ENCODE data around the gene BIRC3. TPM values are rescaled to one million over a fixed set of nuclear protein-coding genes. Genes with fewer than 3 reads are reported as not detected.
A peak's percentile ranks its signal among the peaks of the same experiment; 100 is the strongest.
"Not testable (repeated sequence)": the region's sequence is repeated elsewhere in the genome, so short reads cannot be mapped to it uniquely, and the experiment has no call there.

Gene BIRC3
- total and polyA plus RNA-seq, 9 donors = 0.45 to 1.4 (median 0.98) TPM

DNA sequence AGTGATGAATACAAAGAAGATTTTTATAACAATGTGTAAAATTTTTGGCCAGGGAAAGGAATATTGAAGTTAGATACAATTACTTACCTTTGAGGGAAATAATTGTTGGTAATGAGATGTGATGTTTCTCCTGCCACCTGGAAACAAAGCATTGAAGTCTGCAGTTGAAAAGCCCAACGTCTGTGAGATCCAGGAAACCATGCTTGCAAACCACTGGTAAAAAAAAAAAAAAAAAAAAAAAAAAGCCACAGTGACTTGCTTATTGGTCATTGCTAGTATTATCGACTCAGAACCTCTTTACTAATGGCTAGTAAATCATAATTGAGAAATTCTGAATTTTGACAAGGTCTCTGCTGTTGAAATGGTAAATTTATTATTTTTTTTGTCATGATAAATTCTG, 5.3 kb downstream of the BIRC3 start:
- WGBS (ENCODE audit: insufficient coverage) = no CpG with 5 or more reads among the region's 2 CpGs
- Histone ChIP-seq H3K4me3 (ENCODE audit: low read length) (no peak overlapping the region), H3K4me1 (ENCODE audit: control insufficient read depth, insufficient read depth, low read length) (peaks cover 2% of the 10 kb centered on the region)

GRCh38 chr11:102323542-102324251, 6.4 kb downstream of the BIRC3 start:
- no peaks in the 10 kb centered on the region for H3K4me1 ChIP-seq (ENCODE audit: control insufficient read depth, insufficient read depth, low read length)
- no peaks in the 10 kb centered on the region for H3K36me3 ChIP-seq (ENCODE audit: control insufficient read depth, insufficient read depth, low read length)
- H3K27me3 ChIP-seq (ENCODE audit: control insufficient read depth, insufficient read depth, low read length) = no peaks in the 10 kb centered on the region
- no peak overlapping the region for H3K27ac ChIP-seq (ENCODE audit: low read length)
- no CpG with 5 or more reads among the region's 1 CpG for WGBS (ENCODE audit: insufficient coverage)
- DNase-seq = no peak
- no peaks in the 10 kb centered on the region for H3K9me3 ChIP-seq (replicated peaks; ENCODE audit: control insufficient read depth, low read depth, low read length)
- H3K4me3 ChIP-seq (ENCODE audit: low read length) = no peak overlapping the region

More for the DNA sequence above, 5.3 kb downstream of the BIRC3 start:
- Histone ChIP-seq H3K27ac (ENCODE audit: low read length) (no peak overlapping the region), H3K36me3 (ENCODE audit: control insufficient read depth, insufficient read depth, low read length) (no peaks in the 10 kb centered on the region), H3K9me3 (replicated peaks; ENCODE audit: control insufficient read depth, low read depth, low read length) (no peaks in the 10 kb centered on the region), H3K27me3 (ENCODE audit: control insufficient read depth, insufficient read depth, low read length) (no peaks in the 10 kb centered on the region)
- no peak for DNase-seq

DNA sequence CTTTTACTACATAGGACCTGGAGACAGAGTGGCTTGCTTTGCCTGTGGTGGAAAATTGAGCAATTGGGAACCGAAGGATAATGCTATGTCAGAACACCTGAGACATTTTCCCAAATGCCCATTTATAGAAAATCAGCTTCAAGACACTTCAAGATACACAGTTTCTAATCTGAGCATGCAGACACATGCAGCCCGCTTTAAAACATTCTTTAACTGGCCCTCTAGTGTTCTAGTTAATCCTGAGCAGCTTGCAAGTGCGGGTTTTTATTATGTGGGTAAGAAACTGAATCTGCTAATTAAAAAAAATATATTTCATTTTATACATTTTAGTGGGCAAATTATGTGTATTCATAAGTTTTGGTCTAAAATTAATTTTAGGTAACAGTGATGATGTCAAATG, 7.8 kb downstream of the BIRC3 start:
- no peak for DNase-seq
- Histone ChIP-seq H3K9me3 (replicated peaks; ENCODE audit: control insufficient read depth, low read depth, low read length) (no peaks in the 10 kb centered on the region), H3K4me3 (ENCODE audit: low read length) (no peak overlapping the region), H3K4me1 (ENCODE audit: control insufficient read depth, insufficient read depth, low read length) (no peaks in the 10 kb centered on the region), H3K27ac (ENCODE audit: low read length) (no peak overlapping the region), H3K27me3 (ENCODE audit: control insufficient read depth, insufficient read depth, low read length) (no peaks in the 10 kb centered on the region), H3K36me3 (ENCODE audit: control insufficient read depth, insufficient read depth, low read length) (no peaks in the 10 kb centered on the region)
- no CpG with 5 or more reads among the region's 3 CpGs for WGBS (ENCODE audit: insufficient coverage)

- no peak overlapping the region for H3K4me3 ChIP-seq (ENCODE audit: low read length)
- H3K9me3 ChIP-seq (replicated peaks; ENCODE audit: control insufficient read depth, low read depth, low read length) = no peaks in the 10 kb centered on the region
- H3K27me3 ChIP-seq (ENCODE audit: control insufficient read depth, insufficient read depth, low read length) = no peaks in the 10 kb centered on the region
- no peaks in the 10 kb centered on the region for H3K36me3 ChIP-seq (ENCODE audit: control insufficient read depth, insufficient read depth, low read length)
- no peak overlapping the region for H3K27ac ChIP-seq (ENCODE audit: low read length)
- no peak for DNase-seq
- WGBS (ENCODE audit: insufficient coverage) = no CpG with 5 or more reads among the region's 1 CpG
- no peaks in the 10 kb centered on the region for H3K4me1 ChIP-seq (ENCODE audit: control insufficient read depth, insufficient read depth, low read length)
These were observed 11.5 kb downstream of the BIRC3 start for GRCh38 chr11:102328748-102329147.

GRCh38 chr11:102330231-102330630, 12.9 kb downstream of the BIRC3 start:
- no peaks in the 10 kb centered on the region for H3K4me1 ChIP-seq (ENCODE audit: control insufficient read depth, insufficient read depth, low read length)
- H3K36me3 ChIP-seq (ENCODE audit: control insufficient read depth, insufficient read depth, low read length) = no peaks in the 10 kb centered on the region
- no peak for DNase-seq
- no peaks in the 10 kb centered on the region for H3K27me3 ChIP-seq (ENCODE audit: control insufficient read depth, insufficient read depth, low read length)
- no peak overlapping the region for H3K4me3 ChIP-seq (ENCODE audit: low read length)
- no peak overlapping the region for H3K27ac ChIP-seq (ENCODE audit: low read length)
- no peaks in the 10 kb centered on the region for H3K9me3 ChIP-seq (replicated peaks; ENCODE audit: control insufficient read depth, low read depth, low read length)

GRCh38 chr11:102331341-102331740, 14.1 kb downstream of the BIRC3 start:
- no CpG with 5 or more reads among the region's 2 CpGs for WGBS (ENCODE audit: insufficient coverage)
- Histone ChIP-seq H3K9me3 (replicated peaks; ENCODE audit: control insufficient read depth, low read depth, low read length) (no peaks in the 10 kb centered on the region), H3K27ac (ENCODE audit: low read length) (no peak overlapping the region), H3K27me3 (ENCODE audit: control insufficient read depth, insufficient read depth, low read length) (no peaks in the 10 kb centered on the region), H3K4me3 (ENCODE audit: low read length) (no peak overlapping the region), H3K36me3 (ENCODE audit: control insufficient read depth, insufficient read depth, low read length) (no peaks in the 10 kb centered on the region), H3K4me1 (ENCODE audit: control insufficient read depth, insufficient read depth, low read length) (no peaks in the 10 kb centered on the region)
- DNase-seq = no peak

GRCh38 chr11:102332611-102332994, 15.3 kb downstream of the BIRC3 start:
- 63% methylated on average over 1 of the region's 1 CpG for WGBS (ENCODE audit: insufficient coverage)
- no peak for DNase-seq
- Histone ChIP-seq H3K4me1 (ENCODE audit: control insufficient read depth, insufficient read depth, low read length) (no peaks in the 10 kb centered on the region), H3K4me3 (ENCODE audit: low read length) (no peak overlapping the region), H3K27me3 (ENCODE audit: control insufficient read depth, insufficient read depth, low read length) (no peaks in the 10 kb centered on the region), H3K36me3 (ENCODE audit: control insufficient read depth, insufficient read depth, low read length) (no peaks in the 10 kb centered on the region), H3K9me3 (replicated peaks; ENCODE audit: control insufficient read depth, low read depth, low read length) (no peaks in the 10 kb centered on the region), H3K27ac (ENCODE audit: low read length) (no peak overlapping the region)

DNA sequence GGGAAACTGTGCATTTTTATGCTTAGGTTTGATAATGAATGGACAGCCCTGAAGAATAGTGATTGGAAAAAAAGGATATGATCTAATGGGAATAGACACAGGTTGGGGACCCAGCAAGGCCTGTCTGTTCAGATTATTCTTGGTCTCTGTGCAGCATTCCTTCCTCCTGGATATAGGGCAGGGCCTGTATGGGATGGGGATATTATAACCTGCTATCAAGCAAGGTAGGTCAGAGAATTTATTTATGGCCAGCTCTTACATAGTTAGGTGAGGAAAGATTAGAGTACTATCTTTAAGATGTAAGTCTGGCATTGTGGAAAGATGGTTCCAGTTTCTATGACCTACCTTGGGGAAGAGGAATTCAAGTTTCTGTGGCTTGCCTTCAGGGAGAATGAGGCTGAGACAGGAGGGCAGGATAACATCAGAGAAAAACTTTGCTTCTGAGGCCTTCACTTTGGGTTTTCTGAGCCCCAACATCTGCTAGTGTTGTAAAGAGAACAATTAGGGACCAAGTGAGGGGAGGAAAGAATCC, 21.3 kb downstream of the BIRC3 start:
- Histone ChIP-seq H3K4me3 (ENCODE audit: low read length) (no peak overlapping the region), H3K4me1 (ENCODE audit: control insufficient read depth, insufficient read depth, low read length) (no peaks in the 10 kb centered on the region), H3K27ac (ENCODE audit: low read length) (no peak overlapping the region), H3K9me3 (replicated peaks; ENCODE audit: control insufficient read depth, low read depth, low read length) (no peaks in the 10 kb centered on the region), H3K27me3 (ENCODE audit: control insufficient read depth, insufficient read depth, low read length) (no peaks in the 10 kb centered on the region), H3K36me3 (ENCODE audit: control insufficient read depth, insufficient read depth, low read length) (no peaks in the 10 kb centered on the region)
- no peak for DNase-seq

DNA sequence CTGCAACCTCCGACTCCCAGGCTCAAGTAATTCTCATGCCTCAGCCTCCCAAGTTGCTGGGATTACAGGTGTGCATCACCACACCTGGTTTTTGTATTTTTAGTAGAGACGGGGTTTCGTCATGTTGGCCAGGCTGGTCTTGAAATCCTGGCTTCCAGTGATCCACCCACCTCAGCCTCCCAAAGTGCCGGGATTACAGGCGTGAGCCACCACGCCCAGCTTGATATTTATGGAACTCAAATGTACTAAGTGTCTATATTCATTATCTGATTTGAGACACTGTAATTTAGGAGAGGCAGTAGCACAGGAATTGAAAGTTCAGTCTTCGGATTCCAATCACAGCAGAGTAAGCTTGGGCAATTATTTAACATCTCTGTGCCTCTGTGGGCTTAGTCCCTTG, 24.0 kb downstream of the BIRC3 start:
- WGBS (ENCODE audit: insufficient coverage) = 94% methylated on average over 4 of the region's 7 CpGs
- H3K4me3 ChIP-seq (ENCODE audit: low read length); DNase-seq; H3K27ac ChIP-seq (ENCODE audit: low read length); H3K9me3 ChIP-seq (replicated peaks; ENCODE audit: control insufficient read depth, low read depth, low read length); H3K4me1 ChIP-seq (ENCODE audit: control insufficient read depth, insufficient read depth, low read length); H3K36me3 ChIP-seq (ENCODE audit: control insufficient read depth, insufficient read depth, low read length); H3K27me3 ChIP-seq (ENCODE audit: control insufficient read depth, insufficient read depth, low read length): not testable (repeated sequence)

DNA sequence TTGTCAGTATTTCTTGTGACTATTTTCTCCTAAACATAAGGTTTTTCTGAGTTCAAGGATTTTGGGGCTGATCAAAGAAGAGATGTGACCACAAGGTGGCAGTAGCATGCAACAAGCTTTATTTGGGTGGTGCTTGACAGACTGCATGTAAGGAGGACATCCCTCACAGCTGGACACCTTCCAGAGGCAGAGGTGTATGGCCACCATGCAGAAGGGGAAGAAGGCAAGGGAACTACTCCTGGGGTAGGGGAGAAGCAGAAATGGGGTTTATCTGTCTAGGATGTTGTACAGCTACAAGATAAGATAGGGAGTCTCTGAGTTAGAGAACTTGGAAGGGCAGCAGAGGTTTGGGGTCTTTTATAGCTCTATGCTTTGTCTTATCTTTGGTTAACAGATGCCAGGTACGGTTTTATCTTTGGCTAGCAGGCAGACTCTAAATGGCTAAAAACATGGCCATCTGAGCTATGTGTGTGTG, 24.6 kb downstream of the BIRC3 start:
- no peaks in the 10 kb centered on the region for H3K9me3 ChIP-seq (replicated peaks; ENCODE audit: control insufficient read depth, low read depth, low read length)
- H3K27ac ChIP-seq (ENCODE audit: low read length) = no peak overlapping the region
- H3K36me3 ChIP-seq (ENCODE audit: control insufficient read depth, insufficient read depth, low read length) = no peaks in the 10 kb centered on the region
- no peaks in the 10 kb centered on the region for H3K27me3 ChIP-seq (ENCODE audit: control insufficient read depth, insufficient read depth, low read length)
- peaks cover 3% of the 10 kb centered on the region for H3K4me1 ChIP-seq (ENCODE audit: control insufficient read depth, insufficient read depth, low read length)
- DNase-seq = peak; percentile 89
- WGBS (ENCODE audit: insufficient coverage) = no CpG with 5 or more reads among the region's 1 CpG
- no peak overlapping the region for H3K4me3 ChIP-seq (ENCODE audit: low read length)

DNA sequence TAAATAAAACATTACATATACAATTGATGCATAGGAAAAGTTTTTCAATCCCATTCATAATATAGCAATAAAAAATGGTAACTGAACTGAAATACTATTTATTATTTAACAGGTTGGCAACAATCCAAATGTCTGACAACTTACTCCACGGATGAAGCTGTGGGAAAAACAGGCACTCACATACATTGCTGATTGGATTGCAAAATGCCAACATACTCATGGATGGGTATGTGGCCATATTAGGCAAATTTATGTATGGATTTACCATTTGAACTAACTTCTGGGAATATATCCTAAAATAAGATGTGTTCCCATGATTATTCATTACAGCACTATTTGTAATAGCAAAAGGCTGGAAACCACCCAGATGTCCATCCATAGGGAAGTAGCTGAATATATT, 26.5 kb downstream of the BIRC3 start:
- Histone ChIP-seq H3K9me3 (replicated peaks; ENCODE audit: control insufficient read depth, low read depth, low read length) (no peaks in the 10 kb centered on the region), H3K4me1 (ENCODE audit: control insufficient read depth, insufficient read depth, low read length) (peaks cover 5% of the 10 kb centered on the region), H3K4me3 (ENCODE audit: low read length) (no peak overlapping the region), H3K36me3 (ENCODE audit: control insufficient read depth, insufficient read depth, low read length) (no peaks in the 10 kb centered on the region), H3K27me3 (ENCODE audit: control insufficient read depth, insufficient read depth, low read length) (no peaks in the 10 kb centered on the region), H3K27ac (ENCODE audit: low read length) (no peak overlapping the region)
- no peak for DNase-seq
- no CpG with 5 or more reads among the region's 1 CpG for WGBS (ENCODE audit: insufficient coverage)

Data from muscle of leg (tissue), 11 donors.